K562 (cell line): ENCODE measurements around the gene ABCC5. TPM values are rescaled to one million over a fixed set of nuclear protein-coding genes. Genes with fewer than 3 reads are reported as not detected.

ENCODE experiments used
- CBFA2T2 ChIP-seq: fragments of 450-650 bp; conservative IDR thresholded peaks from 2 replicates; pipeline ENCODE4 v1.6.1; 2017; ENCODE audit warnings: mild to moderate bottlenecking
- POLR2G ChIP-seq: fragments of 200-400 bp; formaldehyde crosslinking; IDR thresholded peaks from 2 replicates; pipeline ENCODE4 v1.6.1; 2017; ENCODE audit warnings: low read depth, mild to moderate bottlenecking, antibody characterized with exemption, low read length, moderate library complexity
- SNIP1 ChIP-seq: fragments of 450-650 bp; IDR thresholded peaks from 2 replicates; pipeline ENCODE4 v1.7.1; 2017; ENCODE audit warnings: low read depth, mild to moderate bottlenecking
- SRSF7 ChIP-seq: fragments of 200-400 bp; formaldehyde crosslinking; optimal IDR thresholded peaks from 2 replicates; pipeline ENCODE3; 2017; ENCODE audit warnings: mild to moderate bottlenecking, low read depth, low read length
- TAF9B ChIP-seq: fragments of 450-650 bp; IDR thresholded peaks from 2 replicates; pipeline ENCODE4 v1.6.1; 2018; ENCODE audit warnings: mild to moderate bottlenecking; ENCODE audit not compliant: partially characterized antibody
- polyA plus RNA-seq, 8 experiments: library from polyadenylated mRNA; depleted of rRNA in 4 of 8; stranded (reverse) in 5 of 8; unstranded in 3 of 8; fragments of >200 nt; fragmentation: Nextera tagmentation in 2 of 8; fragmentation: Illumina TruSeq in 1 of 8; extraction: Ambion mirVana in 2 of 8; extraction: Trizol in 1 of 8; gene quantifications; 2 replicates each; pipeline versions ENCODE4 v1.2.1 to v1.2.3, GENCODE V29; 2011 to 2014; ENCODE audit warnings: inconsistent platforms in 1 of 8, missing spikeins in 1 of 8
- total RNA-seq, 7 experiments: library from RNA; depleted of rRNA in 6 of 7; stranded (reverse); fragments of >200 nt in 6 of 7; fragmentation: Illumina TruSeq in 2 of 7; extraction: Trizol in 2 of 7; gene quantifications; 2 replicates each; pipeline versions ENCODE4 v1.2.1 to v1.2.3, GENCODE V29; 2011 to 2021; ENCODE audit warnings: low replicate concordance in 1 of 7
- TF ChIP-seq, protein P1 (sequence below): sonication (generic); formaldehyde crosslinking; IDR thresholded peaks from 2 replicates; pipeline ENCODE4 v1.8.0; 2023; ENCODE audit warnings: missing genetic modification reagents, mild to moderate bottlenecking, borderline replicate concordance
- TF ChIP-seq, protein P2 (sequence below): fragments of 200-400 bp; formaldehyde crosslinking; IDR thresholded peaks from 2 replicates; pipeline ENCODE4 v1.6.1; 2017; ENCODE audit warnings: mild to moderate bottlenecking, low read depth, low read length, moderate library complexity
- TF ChIP-seq, protein P3 (sequence below): fragments of 450-650 bp; IDR thresholded peaks from 2 replicates; pipeline ENCODE4 v1.6.1; 2018; ENCODE audit not compliant: partially characterized antibody

ABCC5 gene
- total and polyA plus RNA-seq, 9 of the 15 experiments (the other 6 are each of a cell fraction or from before 2014, with no cell fraction given) = 22.0 to 53.0 (median 41.9) TPM

DNA sequence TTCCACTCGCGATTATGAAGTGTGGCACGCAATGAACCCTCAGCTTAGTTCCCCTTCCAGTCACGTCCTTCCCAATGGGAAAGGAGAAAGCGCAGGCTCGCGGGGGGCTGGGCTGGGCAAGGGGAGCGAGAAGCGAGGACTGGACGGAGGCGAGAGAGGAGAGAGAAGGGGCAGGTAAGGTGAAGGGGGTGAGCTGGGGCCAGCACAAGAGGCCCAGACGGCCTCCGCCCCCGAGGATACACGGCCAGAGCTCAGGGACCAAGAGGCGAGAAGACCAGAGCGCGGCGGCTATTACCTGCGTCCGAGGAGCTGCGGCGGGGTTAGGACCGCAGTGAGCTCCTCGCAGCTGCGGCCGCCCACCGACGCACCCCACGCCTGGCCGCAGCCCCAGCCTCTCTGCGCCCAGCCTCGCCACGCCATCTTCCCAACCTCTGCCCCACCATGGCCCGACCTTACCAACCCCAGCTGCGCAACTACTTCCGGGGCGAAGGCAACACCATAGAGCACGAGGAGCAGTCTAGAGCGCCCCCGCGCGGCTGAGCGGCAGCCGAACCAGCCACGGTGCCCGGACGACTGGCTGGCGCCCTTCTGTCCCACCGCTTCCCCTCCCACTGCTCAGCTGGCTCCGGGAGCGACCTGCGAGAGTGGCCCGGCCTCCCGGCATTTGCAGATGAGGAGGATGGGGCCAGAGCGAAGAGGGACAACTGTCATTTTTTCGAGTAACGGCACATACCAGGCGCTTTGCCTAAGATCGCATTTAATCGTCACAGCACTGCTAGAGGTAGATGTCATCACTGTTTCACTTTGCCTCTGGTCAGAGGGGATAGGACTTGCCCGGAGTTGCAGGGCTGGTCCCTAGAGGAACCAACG lies 133.0 kb downstream of the ABCC5 start, which contains the start of gene PARL (continued):
- TF ChIP-seq, protein P1, sequence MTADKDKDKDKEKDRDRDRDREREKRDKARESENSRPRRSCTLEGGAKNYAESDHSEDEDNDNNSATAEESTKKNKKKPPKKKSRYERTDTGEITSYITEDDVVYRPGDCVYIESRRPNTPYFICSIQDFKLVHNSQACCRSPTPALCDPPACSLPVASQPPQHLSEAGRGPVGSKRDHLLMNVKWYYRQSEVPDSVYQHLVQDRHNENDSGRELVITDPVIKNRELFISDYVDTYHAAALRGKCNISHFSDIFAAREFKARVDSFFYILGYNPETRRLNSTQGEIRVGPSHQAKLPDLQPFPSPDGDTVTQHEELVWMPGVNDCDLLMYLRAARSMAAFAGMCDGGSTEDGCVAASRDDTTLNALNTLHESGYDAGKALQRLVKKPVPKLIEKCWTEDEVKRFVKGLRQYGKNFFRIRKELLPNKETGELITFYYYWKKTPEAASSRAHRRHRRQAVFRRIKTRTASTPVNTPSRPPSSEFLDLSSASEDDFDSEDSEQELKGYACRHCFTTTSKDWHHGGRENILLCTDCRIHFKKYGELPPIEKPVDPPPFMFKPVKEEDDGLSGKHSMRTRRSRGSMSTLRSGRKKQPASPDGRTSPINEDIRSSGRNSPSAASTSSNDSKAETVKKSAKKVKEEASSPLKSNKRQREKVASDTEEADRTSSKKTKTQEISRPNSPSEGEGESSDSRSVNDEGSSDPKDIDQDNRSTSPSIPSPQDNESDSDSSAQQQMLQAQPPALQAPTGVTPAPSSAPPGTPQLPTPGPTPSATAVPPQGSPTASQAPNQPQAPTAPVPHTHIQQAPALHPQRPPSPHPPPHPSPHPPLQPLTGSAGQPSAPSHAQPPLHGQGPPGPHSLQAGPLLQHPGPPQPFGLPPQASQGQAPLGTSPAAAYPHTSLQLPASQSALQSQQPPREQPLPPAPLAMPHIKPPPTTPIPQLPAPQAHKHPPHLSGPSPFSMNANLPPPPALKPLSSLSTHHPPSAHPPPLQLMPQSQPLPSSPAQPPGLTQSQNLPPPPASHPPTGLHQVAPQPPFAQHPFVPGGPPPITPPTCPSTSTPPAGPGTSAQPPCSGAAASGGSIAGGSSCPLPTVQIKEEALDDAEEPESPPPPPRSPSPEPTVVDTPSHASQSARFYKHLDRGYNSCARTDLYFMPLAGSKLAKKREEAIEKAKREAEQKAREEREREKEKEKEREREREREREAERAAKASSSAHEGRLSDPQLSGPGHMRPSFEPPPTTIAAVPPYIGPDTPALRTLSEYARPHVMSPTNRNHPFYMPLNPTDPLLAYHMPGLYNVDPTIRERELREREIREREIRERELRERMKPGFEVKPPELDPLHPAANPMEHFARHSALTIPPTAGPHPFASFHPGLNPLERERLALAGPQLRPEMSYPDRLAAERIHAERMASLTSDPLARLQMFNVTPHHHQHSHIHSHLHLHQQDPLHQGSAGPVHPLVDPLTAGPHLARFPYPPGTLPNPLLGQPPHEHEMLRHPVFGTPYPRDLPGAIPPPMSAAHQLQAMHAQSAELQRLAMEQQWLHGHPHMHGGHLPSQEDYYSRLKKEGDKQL (CRISPR knock-in tag) = 0 out of 2 replicates have a peak, but pooled peaks have one; percentile 20
- TF ChIP-seq SNIP1 (peak; percentile 78; the same call in 1 of the 2 replicates), CBFA2T2 (no peak), TAF9B (peak; percentile 91), POLR2G (peak; percentile 98), SRSF7 (no peak)
- TF ChIP-seq, protein P2, sequence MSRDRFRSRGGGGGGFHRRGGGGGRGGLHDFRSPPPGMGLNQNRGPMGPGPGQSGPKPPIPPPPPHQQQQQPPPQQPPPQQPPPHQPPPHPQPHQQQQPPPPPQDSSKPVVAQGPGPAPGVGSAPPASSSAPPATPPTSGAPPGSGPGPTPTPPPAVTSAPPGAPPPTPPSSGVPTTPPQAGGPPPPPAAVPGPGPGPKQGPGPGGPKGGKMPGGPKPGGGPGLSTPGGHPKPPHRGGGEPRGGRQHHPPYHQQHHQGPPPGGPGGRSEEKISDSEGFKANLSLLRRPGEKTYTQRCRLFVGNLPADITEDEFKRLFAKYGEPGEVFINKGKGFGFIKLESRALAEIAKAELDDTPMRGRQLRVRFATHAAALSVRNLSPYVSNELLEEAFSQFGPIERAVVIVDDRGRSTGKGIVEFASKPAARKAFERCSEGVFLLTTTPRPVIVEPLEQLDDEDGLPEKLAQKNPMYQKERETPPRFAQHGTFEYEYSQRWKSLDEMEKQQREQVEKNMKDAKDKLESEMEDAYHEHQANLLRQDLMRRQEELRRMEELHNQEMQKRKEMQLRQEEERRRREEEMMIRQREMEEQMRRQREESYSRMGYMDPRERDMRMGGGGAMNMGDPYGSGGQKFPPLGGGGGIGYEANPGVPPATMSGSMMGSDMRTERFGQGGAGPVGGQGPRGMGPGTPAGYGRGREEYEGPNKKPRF = no peak
- TF ChIP-seq, protein P3, sequence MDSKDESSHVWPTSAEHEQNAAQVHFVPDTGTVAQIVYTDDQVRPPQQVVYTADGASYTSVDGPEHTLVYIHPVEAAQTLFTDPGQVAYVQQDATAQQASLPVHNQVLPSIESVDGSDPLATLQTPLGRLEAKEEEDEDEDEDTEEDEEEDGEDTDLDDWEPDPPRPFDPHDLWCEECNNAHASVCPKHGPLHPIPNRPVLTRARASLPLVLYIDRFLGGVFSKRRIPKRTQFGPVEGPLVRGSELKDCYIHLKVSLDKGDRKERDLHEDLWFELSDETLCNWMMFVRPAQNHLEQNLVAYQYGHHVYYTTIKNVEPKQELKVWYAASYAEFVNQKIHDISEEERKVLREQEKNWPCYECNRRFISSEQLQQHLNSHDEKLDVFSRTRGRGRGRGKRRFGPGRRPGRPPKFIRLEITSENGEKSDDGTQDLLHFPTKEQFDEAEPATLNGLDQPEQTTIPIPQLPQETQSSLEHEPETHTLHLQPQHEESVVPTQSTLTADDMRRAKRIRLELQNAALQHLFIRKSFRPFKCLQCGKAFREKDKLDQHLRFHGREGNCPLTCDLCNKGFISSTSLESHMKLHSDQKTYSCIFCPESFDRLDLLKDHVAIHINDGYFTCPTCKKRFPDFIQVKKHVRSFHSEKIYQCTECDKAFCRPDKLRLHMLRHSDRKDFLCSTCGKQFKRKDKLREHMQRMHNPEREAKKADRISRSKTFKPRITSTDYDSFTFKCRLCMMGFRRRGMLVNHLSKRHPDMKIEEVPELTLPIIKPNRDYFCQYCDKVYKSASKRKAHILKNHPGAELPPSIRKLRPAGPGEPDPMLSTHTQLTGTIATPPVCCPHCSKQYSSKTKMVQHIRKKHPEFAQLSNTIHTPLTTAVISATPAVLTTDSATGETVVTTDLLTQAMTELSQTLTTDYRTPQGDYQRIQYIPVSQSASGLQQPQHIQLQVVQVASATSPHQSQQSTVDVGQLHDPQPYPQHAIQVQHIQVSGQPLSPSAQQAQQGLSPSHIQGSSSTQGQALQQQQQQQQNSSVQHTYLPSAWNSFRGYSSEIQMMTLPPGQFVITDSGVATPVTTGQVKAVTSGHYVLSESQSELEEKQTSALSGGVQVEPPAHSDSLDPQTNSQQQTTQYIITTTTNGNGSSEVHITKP = no peak
